Fibroblast of skin of back (primary cell): Measurements from ENCODE around the gene FXYD5.
"Not testable (repeated sequence)": the region's sequence is repeated elsewhere in the genome, so short reads cannot be mapped to it uniquely, and the experiment has no call there.

Source experiments
- DNase-seq: peaks from one replicate; pipeline ENCODE4 v3.0.0-alpha.2; 2013

FXYD5 gene

DNA sequence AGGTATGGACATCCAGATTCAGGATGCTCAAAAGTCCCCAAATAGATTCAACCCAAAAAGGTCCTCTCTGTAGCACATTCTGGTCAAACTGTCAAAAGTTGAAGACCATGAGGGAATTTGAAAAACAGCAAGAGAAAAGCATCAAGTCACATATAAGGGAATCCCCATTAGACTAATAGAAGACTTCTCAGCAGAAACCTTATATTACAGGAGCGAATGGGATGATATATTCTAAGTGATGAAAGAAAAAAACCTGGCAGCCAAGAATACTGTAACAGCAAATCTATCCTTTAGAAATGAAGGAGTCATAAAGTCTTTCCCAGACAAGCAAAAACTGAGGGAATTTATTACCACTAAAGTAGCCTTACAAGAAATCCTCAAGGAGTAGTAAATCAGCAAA is 29.7 kb downstream of the FXYD5 start:
- DNase-seq = no peak

- DNase-seq = no peak
Measured at GRCh38 chr19:35184884-35185283, 30.3 kb downstream of the FXYD5 start.

DNA sequence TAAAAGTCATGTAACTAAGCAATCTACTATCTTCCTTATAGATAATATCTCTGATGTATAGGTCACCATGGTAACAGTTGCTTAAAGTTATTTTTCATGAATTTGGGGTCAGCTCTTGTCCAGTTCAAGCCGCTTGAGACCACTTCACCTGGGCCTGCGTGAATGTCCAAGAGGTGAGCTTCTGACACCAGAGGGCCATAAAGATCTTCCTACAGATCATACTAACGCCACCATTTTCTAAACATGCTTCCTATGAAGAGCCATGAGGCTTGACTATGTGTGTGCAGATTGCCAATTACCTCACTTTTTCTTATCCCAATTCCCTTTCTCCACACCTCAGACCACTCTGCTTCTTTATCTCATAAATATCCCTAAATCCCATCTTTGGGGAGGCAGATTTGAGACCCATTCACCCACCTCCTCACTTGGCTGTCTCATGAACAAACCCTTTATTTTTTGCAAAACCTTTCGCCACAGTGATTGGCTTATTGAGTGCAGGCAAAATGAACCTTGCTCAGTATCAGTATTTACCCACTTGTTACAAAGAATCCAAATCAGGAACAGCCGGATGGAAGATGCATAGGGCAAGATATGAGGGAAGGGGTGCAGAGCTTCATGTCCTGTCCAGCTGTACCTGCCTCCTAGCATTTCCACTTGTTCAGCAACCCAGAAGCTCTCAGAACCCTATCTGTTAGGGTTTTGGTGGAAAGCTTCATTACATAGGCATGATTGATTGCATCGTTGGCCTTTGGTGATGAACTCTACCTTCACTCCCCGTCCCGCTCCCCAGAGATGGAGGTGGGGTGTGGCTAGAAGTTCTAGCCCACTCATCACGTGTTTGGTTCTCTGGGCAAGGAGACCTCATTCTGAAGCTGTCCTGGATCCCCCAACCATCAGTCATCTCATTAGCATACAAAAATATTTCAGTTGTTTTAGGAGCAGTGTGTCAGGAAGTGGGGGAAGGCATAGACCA is 39.8 kb downstream of the FXYD5 start:
- no peak for DNase-seq

GRCh38 chr19:35195830-35196229 is 41.3 kb downstream of the FXYD5 start:
- no peak for DNase-seq

DNA sequence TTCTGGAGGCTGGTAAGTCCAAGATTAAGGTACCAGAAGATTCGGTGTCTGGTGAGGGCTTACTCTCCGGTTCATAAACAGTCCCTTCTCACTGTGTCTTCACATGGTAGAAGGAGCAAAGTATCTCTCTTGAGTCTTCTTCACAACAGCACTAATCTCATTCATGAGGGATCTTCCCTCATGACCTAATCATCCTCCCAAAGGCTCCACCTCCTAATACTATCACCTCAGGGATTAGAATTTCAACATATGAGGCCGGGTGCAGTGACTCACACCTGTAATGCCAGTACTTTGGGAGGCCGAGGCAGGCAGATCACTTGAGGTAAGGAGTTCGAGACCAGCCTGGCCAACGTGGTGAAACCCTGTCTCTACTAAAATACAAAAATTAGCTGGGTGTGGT is 42.3 kb downstream of the FXYD5 start:
- DNase-seq = not testable (repeated sequence)

DNA sequence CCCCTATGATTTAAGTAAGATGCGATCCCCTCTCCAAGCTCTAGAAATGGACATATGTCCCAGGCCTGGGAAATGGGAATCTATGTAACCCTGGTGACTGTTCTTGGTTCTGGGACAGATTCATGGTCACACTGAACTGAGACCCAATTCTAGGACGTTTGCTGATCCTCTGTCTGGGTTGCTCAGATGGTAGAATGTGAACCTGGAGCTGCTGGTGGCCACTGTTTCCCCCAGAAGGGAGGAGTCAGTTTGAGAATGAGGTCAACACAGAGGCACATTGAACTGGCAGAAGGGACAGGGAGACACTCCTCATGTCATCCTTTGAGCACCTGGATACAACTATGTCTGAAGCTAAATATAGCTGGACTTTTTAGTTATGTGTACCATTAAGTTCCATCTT is 44.9 kb downstream of the FXYD5 start:
- DNase-seq = no peak

- DNase-seq = no peak
Measured at GRCh38 chr19:35202722-35203688, 48.5 kb downstream of the FXYD5 start.

DNA sequence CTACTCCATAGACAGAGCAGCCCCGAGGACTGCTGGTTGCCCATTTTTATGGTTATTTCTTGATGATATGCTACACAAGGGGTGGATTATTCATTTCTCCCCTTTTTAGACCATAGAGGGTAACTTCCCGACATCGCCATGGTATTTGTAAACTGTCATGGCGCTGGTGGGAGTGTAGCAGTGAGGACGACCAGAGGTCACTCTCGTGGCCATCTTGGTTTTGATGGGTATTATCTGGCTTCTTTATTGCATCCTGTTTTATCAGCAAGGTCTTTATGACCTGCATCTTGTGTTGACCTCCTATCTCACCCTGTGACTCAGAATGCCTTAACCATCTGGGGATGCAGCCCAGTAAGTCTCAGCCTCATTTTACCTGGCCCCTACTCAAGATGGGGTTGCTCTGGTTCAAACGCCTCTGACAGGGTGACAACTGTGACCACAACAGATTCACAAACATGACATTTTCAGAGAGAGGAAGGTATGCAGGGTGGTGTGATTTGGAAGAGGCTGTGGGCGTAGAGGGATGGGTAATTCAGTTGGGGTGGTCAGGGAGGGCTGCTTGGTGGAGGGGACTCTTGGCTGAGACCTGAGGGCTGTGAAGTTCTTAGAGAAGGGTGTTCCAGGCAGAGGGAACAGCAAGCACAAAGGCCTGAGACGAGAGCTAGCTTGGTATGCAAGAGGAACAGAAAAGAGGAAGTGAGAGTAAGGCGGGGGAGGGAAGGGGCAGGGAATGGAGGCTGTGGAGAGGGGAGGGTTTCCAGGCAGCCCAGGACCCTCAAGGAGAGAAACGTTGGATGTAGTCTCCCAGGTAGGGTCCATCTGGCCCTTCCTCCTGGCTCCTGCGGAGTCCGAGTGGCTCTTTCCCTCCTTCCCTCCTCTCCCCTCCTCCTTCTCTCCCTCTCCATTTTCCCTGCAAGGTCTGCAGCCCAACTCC is 50.5 kb downstream of the FXYD5 start:
- no peak for DNase-seq

GRCh38 chr19:35205733-35206323 is 51.3 kb downstream of the FXYD5 start:
- DNase-seq = no peak

GRCh38 chr19:35206379-35206778 is 51.8 kb downstream of the FXYD5 start:
- DNase-seq = no peak

DNA sequence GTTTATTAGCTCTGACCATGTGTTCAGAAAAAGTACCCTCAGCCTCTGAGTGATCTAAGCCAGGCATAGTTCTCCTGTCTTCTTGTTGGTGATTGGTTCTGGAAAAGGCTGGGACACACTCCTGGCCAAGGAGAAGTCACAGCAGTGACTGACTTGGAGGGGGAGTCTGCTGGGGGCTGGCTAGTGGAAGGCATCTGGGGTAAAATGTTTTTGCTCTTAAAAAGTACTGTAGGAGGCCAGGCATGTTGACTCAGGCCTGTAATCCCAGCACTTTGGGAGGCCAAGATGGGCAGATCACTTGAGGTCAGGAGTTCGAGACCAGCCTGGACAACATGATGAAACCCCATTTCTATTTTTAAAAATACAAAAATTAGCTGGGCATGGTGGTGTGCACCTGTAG is 52.3 kb downstream of the FXYD5 start:
- no peak for DNase-seq

- no peak for DNase-seq
Measured at GRCh38 chr19:35207391-35207871, 52.9 kb downstream of the FXYD5 start.

- DNase-seq = no peak
Measured at GRCh38 chr19:35208121-35208520, 53.6 kb downstream of the FXYD5 start.

- DNase-seq = no peak
Measured at GRCh38 chr19:35209646-35210045, 55.1 kb downstream of the FXYD5 start.

DNA sequence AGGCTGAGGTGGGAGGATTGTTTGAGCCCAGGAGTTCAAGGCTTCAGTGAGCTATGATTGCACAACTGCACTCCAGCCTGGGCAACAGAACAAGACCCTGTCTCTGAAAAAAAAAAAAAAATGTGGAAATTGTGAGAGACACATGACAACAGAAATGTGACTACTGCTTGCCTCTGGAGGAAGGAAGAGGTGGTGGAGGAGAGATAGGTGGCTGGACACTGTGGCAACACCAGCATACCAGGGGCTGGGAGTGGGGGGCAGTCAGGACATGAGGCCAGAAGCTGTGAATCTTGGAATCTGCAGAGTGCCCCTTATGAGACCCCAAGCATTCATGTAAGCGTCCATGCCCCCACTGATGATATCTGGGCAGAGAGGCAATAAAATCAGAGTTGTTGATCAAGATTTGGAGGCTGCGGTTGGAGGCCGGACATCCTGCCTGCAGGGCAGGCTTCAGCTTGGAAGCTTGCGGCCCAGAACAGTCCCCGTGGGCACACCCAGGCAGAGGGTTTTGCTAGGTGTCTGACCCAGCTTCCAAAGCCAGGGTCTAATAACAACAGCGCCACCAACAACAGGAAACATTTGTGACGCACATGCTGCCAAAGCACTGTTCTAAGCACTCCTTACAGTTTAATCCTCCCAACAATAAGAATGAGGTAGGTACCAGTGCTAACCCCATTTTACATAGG is 57.2 kb downstream of the FXYD5 start:
- no peak for DNase-seq

DNA sequence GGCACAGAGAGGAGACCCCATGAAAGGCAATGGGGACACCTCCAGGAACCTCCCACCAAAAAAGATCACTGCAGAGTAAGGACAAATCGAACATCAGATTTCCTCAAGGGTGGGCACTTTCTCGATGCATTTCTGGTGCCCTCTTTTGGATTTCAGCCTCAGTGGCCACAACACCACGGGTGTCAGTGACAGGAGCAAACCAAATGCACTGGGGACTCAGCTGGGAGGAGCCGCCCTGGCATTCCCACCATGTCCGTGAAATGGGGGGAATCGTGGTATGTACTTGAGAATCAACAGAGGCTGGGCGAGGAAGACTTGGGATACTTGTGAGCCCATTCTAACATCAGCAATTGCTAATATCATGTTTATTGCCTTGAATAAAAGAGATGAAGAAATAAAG is 57.7 kb downstream of the FXYD5 start:
- no peak for DNase-seq

DNA sequence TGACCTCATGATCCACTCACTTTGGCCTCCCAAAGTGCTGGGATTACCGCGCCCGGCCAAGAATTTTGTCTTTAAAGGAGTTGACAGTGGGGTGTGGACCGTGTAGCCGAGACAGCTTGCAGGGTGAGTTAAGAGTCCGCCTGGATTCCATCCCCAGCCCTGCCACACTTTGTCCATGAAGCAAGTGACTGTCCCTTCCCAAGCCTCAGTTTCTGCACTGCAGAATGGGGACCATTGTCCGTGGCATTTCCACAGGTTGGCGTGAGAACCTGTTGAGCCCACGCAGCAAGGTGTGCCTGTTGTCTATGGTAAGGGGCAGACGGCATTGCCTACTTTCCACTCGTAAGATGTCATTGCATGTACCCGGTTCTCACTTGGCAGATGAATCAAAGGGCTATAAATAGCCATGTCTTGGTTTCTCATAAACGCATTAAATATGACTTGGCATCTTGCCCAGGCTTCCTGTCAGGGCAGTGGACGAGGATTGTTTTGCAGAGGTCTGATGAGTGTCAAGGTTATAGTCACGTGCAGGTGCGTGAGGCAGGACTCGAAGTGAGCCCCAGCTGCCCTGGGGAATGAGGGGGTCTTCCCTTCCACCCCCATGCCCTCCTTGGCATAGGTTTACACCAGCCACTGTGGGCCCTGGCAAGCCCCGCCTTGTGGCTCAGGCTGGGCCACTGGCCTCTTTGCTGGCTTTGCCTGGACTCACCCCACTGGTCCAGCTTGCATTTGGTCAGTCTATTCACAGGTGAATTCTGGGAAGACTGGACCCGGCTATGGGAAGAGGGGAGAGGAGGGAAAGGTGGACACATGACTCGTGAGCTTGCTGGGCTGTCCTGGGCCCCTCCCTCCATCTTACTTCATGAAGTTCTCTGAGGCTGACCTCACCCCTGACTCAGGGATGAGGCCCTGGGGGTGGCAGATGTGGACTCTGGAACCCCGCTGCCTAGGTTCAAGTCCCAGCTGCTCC is 59.4 kb downstream of the FXYD5 start:
- DNase-seq = peak; percentile 76

DNA sequence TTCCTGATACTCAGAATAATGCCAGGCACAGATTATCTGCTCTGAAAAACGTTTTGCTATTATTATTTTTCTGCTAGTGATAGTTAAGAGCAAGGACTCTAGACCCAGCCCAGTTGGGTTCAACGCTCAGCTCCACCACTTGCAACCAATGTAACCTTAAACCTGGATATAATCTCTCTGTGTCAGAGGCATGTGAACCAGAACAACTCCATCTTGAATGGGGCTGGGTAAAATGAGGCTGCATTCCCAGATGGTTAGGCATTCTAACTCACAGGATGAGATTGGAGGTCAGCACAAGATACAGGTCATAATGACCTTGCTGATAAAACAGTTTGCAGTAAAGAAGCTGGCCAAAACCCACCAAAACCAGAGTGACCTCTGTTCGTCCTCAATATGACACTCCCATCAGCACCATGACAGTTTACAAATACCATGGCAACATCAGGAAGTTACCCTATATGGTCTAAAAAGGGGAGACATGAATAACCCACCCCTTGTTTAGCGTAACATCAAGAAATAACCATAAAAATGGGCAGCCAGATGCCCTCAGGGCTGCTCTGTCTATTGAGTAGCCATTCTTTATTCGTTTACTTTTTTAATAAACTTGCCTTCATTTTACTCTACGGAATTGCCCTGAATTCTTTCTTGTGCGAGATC is 60.4 kb downstream of the FXYD5 start:
- no peak for DNase-seq
